ENCODE measurements around the gene OXNAD1. TPM values are rescaled to one million over a fixed set of nuclear protein-coding genes. Genes with fewer than 3 reads are reported as not detected.

Gene OXNAD1
- total and polyA plus RNA-seq, 2 of the 13 experiments (the other 11 are each of a cell fraction or from before 2014, with no cell fraction given) = 9.9 to 18.8 TPM

DNA sequence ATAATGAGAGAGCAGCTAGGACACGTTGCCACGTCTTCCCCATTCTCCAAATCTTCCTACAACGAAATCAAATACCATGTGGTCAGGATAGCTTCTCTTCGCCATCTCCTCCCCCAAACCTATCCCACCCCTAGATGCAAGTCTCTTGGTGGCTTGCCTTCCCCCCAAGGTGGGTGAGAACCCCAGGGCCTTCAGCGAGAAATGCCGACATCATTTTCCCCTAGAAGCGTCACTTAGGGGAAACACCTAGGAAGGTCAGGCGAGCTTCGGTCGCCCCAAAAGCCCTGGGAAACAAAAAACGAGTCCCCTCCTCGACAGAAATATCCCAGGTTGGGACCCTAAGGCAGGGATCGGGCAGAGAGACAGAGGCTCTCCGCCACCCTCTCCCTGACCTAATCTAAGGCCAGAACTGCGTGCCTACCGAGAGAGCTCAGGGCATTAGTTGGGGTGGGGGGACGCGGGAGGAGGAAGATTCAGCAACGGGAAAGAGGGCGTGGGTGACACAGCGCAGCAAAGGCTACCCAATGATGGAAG is 771 bp upstream of the OXNAD1 start (continued):
- TF ChIP-seq MTF1 (CRISPR knock-in tag; IDR thresholded peaks at IDR 0.05) = no peak
- TF ChIP-seq CEBPG (CRISPR knock-in tag; IDR thresholded peaks at IDR 0.05) = no peak
- no peak for TF ChIP-seq NR2C2 (CRISPR knock-in tag; IDR thresholded peaks at IDR 0.05; ENCODE audit: borderline replicate concordance)
- TF ChIP-seq PRPF4 (IDR thresholded peaks at IDR 0.05; ENCODE audit: low read depth, low read length, poor library complexity, severe bottlenecking) = no peak
- no peak for TF ChIP-seq ZBTB7A (CRISPR knock-in tag; IDR thresholded peaks at IDR 0.05)
- TF ChIP-seq, protein P1, sequence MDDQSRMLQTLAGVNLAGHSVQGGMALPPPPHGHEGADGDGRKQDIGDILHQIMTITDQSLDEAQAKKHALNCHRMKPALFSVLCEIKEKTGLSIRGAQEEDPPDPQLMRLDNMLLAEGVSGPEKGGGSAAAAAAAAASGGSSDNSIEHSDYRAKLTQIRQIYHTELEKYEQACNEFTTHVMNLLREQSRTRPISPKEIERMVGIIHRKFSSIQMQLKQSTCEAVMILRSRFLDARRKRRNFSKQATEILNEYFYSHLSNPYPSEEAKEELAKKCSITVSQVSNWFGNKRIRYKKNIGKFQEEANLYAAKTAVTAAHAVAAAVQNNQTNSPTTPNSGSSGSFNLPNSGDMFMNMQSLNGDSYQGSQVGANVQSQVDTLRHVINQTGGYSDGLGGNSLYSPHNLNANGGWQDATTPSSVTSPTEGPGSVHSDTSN (CRISPR knock-in tag; IDR thresholded peaks at IDR 0.05; ENCODE audit: borderline replicate concordance) = no peak
- TF ChIP-seq, protein P2, sequence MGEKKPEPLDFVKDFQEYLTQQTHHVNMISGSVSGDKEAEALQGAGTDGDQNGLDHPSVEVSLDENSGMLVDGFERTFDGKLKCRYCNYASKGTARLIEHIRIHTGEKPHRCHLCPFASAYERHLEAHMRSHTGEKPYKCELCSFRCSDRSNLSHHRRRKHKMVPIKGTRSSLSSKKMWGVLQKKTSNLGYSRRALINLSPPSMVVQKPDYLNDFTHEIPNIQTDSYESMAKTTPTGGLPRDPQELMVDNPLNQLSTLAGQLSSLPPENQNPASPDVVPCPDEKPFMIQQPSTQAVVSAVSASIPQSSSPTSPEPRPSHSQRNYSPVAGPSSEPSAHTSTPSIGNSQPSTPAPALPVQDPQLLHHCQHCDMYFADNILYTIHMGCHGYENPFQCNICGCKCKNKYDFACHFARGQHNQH (CRISPR knock-in tag; IDR thresholded peaks at IDR 0.05) = no peak
- no peak for TF ChIP-seq RCOR2 (CRISPR knock-in tag; IDR thresholded peaks at IDR 0.05)
- TF ChIP-seq, protein P3, sequence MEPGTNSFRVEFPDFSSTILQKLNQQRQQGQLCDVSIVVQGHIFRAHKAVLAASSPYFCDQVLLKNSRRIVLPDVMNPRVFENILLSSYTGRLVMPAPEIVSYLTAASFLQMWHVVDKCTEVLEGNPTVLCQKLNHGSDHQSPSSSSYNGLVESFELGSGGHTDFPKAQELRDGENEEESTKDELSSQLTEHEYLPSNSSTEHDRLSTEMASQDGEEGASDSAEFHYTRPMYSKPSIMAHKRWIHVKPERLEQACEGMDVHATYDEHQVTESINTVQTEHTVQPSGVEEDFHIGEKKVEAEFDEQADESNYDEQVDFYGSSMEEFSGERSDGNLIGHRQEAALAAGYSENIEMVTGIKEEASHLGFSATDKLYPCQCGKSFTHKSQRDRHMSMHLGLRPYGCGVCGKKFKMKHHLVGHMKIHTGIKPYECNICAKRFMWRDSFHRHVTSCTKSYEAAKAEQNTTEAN (CRISPR knock-in tag; conservative IDR thresholded peaks at IDR 0.05) = no peak
- TF ChIP-seq CENPT (CRISPR knock-in tag; IDR thresholded peaks at IDR 0.05; ENCODE audit: low read depth) = no peak
- no peak for TF ChIP-seq GTF2F1 (IDR thresholded peaks at IDR 0.05; ENCODE audit: low read length)
- no peak for TF ChIP-seq HNF4G (IDR thresholded peaks at IDR 0.05; ENCODE audit: borderline replicate concordance, low read depth, low read length)
- TF ChIP-seq HNF4G (CRISPR knock-in tag; IDR thresholded peaks at IDR 0.05; ENCODE audit: borderline replicate concordance, low read depth) = no peak
- no peak for TF ChIP-seq ZNF720 (CRISPR knock-in tag; IDR thresholded peaks at IDR 0.05)
- TF ChIP-seq CCDC6 (CRISPR knock-in tag; IDR thresholded peaks at IDR 0.05) = peak; percentile 16; the same call in 1 of the 2 replicates
- TF ChIP-seq MAZ (IDR thresholded peaks at IDR 0.05; ENCODE audit: borderline replicate concordance, low read depth, low read length) = no peak
- TF ChIP-seq MAZ (CRISPR knock-in tag; IDR thresholded peaks at IDR 0.05; ENCODE audit: low read depth) = no peak
- TF ChIP-seq ZNF543 (CRISPR knock-in tag; IDR thresholded peaks at IDR 0.05) = no peak
- 0 out of 2 replicates have a peak, but pooled peaks have one; percentile 49 for TF ChIP-seq ZNF782 (CRISPR knock-in tag; IDR thresholded peaks at IDR 0.05; ENCODE audit: borderline replicate concordance)
- no peak for TF ChIP-seq WIZ (CRISPR knock-in tag; IDR thresholded peaks at IDR 0.05)
- TF ChIP-seq MTF2 (CRISPR knock-in tag; IDR thresholded peaks at IDR 0.05; ENCODE audit: borderline replicate concordance) = 0 out of 2 replicates have a peak, but pooled peaks have one; percentile 34
- no peak for TF ChIP-seq MTA1 (CRISPR knock-in tag; IDR thresholded peaks at IDR 0.05; ENCODE audit: borderline replicate concordance)
- TF ChIP-seq EZH2 (conservative IDR thresholded peaks at IDR 0.05; ENCODE audit: low read depth, low read length) = no peak
- TF ChIP-seq ZFP36L1 (CRISPR knock-in tag; IDR thresholded peaks at IDR 0.05) = no peak
- TF ChIP-seq RBAK (CRISPR knock-in tag; IDR thresholded peaks at IDR 0.05) = no peak
- no peak for TF ChIP-seq PHB2 (IDR thresholded peaks at IDR 0.05; ENCODE audit: partially characterized antibody)
- no peak for TF ChIP-seq SOX6 (IDR thresholded peaks at IDR 0.05)
- no peak for TF ChIP-seq SOX6 (CRISPR knock-in tag; IDR thresholded peaks at IDR 0.05)
- 0 out of 2 replicates have a peak, but pooled peaks have one; percentile 59 for TF ChIP-seq ZSCAN29 (CRISPR knock-in tag; conservative IDR thresholded peaks at IDR 0.05)
- TF ChIP-seq ZNF367 (CRISPR knock-in tag; IDR thresholded peaks at IDR 0.05; ENCODE audit: borderline replicate concordance) = no peak
- TF ChIP-seq FOSL2 (CRISPR knock-in tag; IDR thresholded peaks at IDR 0.05) = no peak

All from HepG2 (cell line).